ENCODE measurements around the gene ZBED2. TPM values are rescaled to one million over a fixed set of nuclear protein-coding genes. Genes with fewer than 3 reads are reported as not detected.

ZBED2 gene
- polyA plus RNA-seq, 1 of the 3 experiments (the other 2 are of a cell fraction) = 0.76 TPM

GRCh38 chr3:111588527-111588926 is 6.6 kb downstream of the ZBED2 start:
- Histone ChIP-seq H3K9ac (no peak overlapping the region), H3K9me2 (no peaks in the 10 kb centered on the region), H3K27me3 (ENCODE audit: insufficient read depth) (no peaks in the 10 kb centered on the region), H3K4me1 (ENCODE audit: control insufficient read depth in 1 of 2, insufficient read depth in 2 of 2, low read depth in 1 of 2, low read length in 1 of 2) (peaks cover 2 to 34% of the 10 kb centered on the region in 2 experiments; a peak in 3 of 4 replicates), H3K4me2 (no peak overlapping the region), H4K20me1 (ENCODE audit: insufficient read depth) (no peaks in the 10 kb centered on the region), H3K4me3 (ENCODE audit: low read depth in 2 of 2, low read length in 1 of 2) (no peak overlapping the region), H3K79me2 (ENCODE audit: insufficient read depth) (no peaks in the 10 kb centered on the region), H3F3A (replicated peaks; ENCODE audit: insufficient read depth) (peaks cover 13% of the 10 kb centered on the region), H2AFZ (ENCODE audit: low read depth) (no peak overlapping the region), H3K9me3 (no peaks in the 10 kb centered on the region), H3K27ac (ENCODE audit: low read depth in 2 of 2, low read length in 1 of 2) (peak overlapping the region in 1 of 2 experiments; percentile 73; a peak in 2 of 4 replicates), H3K36me3 (replicated peaks in 1 of 2; ENCODE audit: control insufficient read depth in 1 of 2, insufficient read depth in 2 of 2, low read length in 1 of 2) (no peaks in the 10 kb centered on the region)
- no peak for TF ChIP-seq CTCF (IDR thresholded peaks at IDR 0.05)
- no peak for TF ChIP-seq JUND (IDR thresholded peaks at IDR 0.05)
- TF ChIP-seq POLR2AphosphoS5 (IDR thresholded peaks at IDR 0.05; ENCODE audit: low read depth, low read length) = no peak
- no peak for TF ChIP-seq REST (IDR thresholded peaks at IDR 0.05; ENCODE audit: low read depth, low read length)
- TF ChIP-seq EZH2phosphoT487 (IDR thresholded peaks at IDR 0.05; ENCODE audit: borderline replicate concordance, low read depth) = no peak
- TF ChIP-seq PBX3 (IDR thresholded peaks at IDR 0.05) = no peak
- no peak for TF ChIP-seq FOXM1 (IDR thresholded peaks at IDR 0.05; ENCODE audit: low read depth)
- TF ChIP-seq MXI1 (IDR thresholded peaks at IDR 0.05; ENCODE audit: low read depth, low read length) = no peak
- TF ChIP-seq RAD21 (IDR thresholded peaks at IDR 0.05; ENCODE audit: low read length) = no peak
- no peak for TF ChIP-seq RCOR1 (IDR thresholded peaks at IDR 0.05; ENCODE audit: low read length)
- no peak for TF ChIP-seq GABPA (IDR thresholded peaks at IDR 0.05; ENCODE audit: low read depth)
- TF ChIP-seq USF2 (IDR thresholded peaks at IDR 0.05; ENCODE audit: borderline replicate concordance, low read depth, low read length) = no peak
- no peak for TF ChIP-seq IRF3 (IDR thresholded peaks at IDR 0.05; ENCODE audit: low read depth, low read length)
- TF ChIP-seq NFIC (IDR thresholded peaks at IDR 0.05; ENCODE audit: borderline replicate concordance) = no peak
- no peak for TF ChIP-seq ZBTB33 (IDR thresholded peaks at IDR 0.05; ENCODE audit: borderline replicate concordance, low read depth)
- ChIA-PET CTCF (no interaction called here), POLR2A (no interaction called here)
- DNase-seq = no peak

All from SK-N-SH (cell line).